ENCODE results near the gene FJX1.

Gene FJX1

DNA sequence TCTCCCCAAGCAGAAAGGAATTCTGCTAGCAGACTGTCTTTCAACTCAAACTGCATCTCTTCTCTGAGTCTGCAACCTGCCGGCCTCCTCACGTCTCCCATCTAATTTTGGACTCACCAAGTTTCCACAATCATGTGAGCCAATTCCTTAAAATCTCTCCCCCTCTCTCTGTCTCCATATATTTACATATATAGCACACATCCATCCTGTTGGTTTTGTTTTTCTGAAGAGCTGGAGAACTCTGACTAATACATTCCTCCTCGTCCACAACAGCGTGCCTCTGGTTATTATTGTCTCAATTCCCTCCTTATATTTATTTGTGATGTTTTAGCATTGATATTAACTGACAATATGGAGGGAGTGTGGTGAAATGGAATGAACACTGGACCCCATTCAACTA, 29.6 kb upstream of the FJX1 start:
- H3K27ac ChIP-seq: no peak overlapping the region
- no peaks in the 10 kb centered on the region for H3K27me3 ChIP-seq (ENCODE audit: insufficient read depth, low read depth, severe bottlenecking)
- TF ChIP-seq, protein P1, sequence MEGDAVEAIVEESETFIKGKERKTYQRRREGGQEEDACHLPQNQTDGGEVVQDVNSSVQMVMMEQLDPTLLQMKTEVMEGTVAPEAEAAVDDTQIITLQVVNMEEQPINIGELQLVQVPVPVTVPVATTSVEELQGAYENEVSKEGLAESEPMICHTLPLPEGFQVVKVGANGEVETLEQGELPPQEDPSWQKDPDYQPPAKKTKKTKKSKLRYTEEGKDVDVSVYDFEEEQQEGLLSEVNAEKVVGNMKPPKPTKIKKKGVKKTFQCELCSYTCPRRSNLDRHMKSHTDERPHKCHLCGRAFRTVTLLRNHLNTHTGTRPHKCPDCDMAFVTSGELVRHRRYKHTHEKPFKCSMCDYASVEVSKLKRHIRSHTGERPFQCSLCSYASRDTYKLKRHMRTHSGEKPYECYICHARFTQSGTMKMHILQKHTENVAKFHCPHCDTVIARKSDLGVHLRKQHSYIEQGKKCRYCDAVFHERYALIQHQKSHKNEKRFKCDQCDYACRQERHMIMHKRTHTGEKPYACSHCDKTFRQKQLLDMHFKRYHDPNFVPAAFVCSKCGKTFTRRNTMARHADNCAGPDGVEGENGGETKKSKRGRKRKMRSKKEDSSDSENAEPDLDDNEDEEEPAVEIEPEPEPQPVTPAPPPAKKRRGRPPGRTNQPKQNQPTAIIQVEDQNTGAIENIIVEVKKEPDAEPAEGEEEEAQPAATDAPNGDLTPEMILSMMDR (IDR thresholded peaks at IDR 0.05; ENCODE audit: low read depth, low read length): no peak
- no peak for DNase-seq
- H3K9me3 ChIP-seq (ENCODE audit: severe bottlenecking): no peaks in the 10 kb centered on the region
- no peak overlapping the region for H3K4me3 ChIP-seq (ENCODE audit: low read depth, low read length)
- H3K36me3 ChIP-seq: no peaks in the 10 kb centered on the region

GRCh38 chr11:35589281-35589680, 29.0 kb upstream of the FJX1 start:
- Histone ChIP-seq H3K36me3 (no peaks in the 10 kb centered on the region), H3K4me3 (ENCODE audit: low read depth, low read length) (no peak overlapping the region), H3K27ac (no peak overlapping the region), H3K27me3 (ENCODE audit: insufficient read depth, low read depth, severe bottlenecking) (no peaks in the 10 kb centered on the region), H3K9me3 (ENCODE audit: severe bottlenecking) (no peaks in the 10 kb centered on the region)
- DNase-seq: no peak
- TF ChIP-seq, protein P1 (IDR thresholded peaks at IDR 0.05; ENCODE audit: low read depth, low read length): no peak

DNA sequence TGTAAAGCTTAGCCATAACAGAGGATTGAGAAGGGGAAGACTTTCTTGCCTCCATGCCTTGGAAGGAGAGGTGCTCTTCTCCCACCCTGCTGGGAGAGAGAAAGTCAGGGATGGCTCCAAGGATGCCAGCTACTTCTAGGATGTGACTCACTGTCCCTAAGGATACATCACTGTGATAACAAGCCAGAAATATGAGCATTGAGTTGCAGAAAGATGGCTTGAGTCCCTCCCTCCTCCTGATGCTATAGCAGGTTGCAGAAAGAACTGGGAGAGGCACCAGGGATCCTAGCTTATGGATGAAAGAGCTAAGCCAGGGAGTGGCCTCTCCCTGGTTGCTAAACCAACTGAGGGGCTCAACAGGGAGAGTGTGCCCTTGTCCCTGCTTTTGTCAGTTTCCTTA, 27.8 kb upstream of the FJX1 start:
- no peak overlapping the region for H3K4me3 ChIP-seq (ENCODE audit: low read depth, low read length)
- no peak for DNase-seq
- no peaks in the 10 kb centered on the region for H3K36me3 ChIP-seq
- no peak overlapping the region for H3K27ac ChIP-seq
- TF ChIP-seq, protein P1 (IDR thresholded peaks at IDR 0.05; ENCODE audit: low read depth, low read length): no peak
- no peaks in the 10 kb centered on the region for H3K27me3 ChIP-seq (ENCODE audit: insufficient read depth, low read depth, severe bottlenecking)
- H3K9me3 ChIP-seq (ENCODE audit: severe bottlenecking): no peaks in the 10 kb centered on the region

DNA sequence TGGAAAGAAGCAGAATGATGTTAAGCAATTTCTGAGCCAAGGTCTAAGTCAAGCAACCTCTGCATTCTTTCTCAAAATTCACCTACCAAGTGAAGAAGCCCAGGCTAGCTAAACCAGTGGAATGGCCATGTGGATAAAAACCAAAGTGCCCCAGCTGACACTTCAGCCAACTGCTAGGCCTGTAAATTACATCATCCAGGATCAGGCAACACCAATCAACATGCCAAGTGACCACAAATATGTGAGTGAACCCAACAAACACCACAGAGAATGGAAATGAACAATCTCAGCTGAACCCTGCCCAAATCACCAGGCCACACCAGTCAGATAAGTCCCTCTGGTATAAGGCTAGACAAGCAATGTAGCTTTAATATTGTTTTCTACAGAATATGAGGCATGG, 25.1 kb upstream of the FJX1 start:
- TF ChIP-seq, protein P1 (IDR thresholded peaks at IDR 0.05; ENCODE audit: low read depth, low read length): no peak
- no peaks in the 10 kb centered on the region for H3K36me3 ChIP-seq
- no peak overlapping the region for H3K4me3 ChIP-seq (ENCODE audit: low read depth, low read length)
- H3K27me3 ChIP-seq (ENCODE audit: insufficient read depth, low read depth, severe bottlenecking): no peaks in the 10 kb centered on the region
- no peak for DNase-seq
- H3K9me3 ChIP-seq (ENCODE audit: severe bottlenecking): no peaks in the 10 kb centered on the region
- H3K27ac ChIP-seq: no peak overlapping the region

GRCh38 chr11:35594680-35595079, 23.6 kb upstream of the FJX1 start:
- no peaks in the 10 kb centered on the region for H3K36me3 ChIP-seq
- no peak overlapping the region for H3K4me3 ChIP-seq (ENCODE audit: low read depth, low read length)
- no peak overlapping the region for H3K27ac ChIP-seq
- DNase-seq: no peak
- no peaks in the 10 kb centered on the region for H3K9me3 ChIP-seq (ENCODE audit: severe bottlenecking)
- TF ChIP-seq, protein P1 (IDR thresholded peaks at IDR 0.05; ENCODE audit: low read depth, low read length): no peak
- no peaks in the 10 kb centered on the region for H3K27me3 ChIP-seq (ENCODE audit: insufficient read depth, low read depth, severe bottlenecking)

All from WERI-Rb-1 (cell line).